ENCODE measurements around the gene PATJ.
"Not testable (repeated sequence)": the region's sequence is repeated elsewhere in the genome, so short reads cannot be mapped to it uniquely, and the experiment has no call there.

Gene PATJ

GRCh38 chr1:61741711-61742619, at the start of gene PATJ:
Gene PATJ, plus strand, starts transcription at chr1:61742480. Its CDS starts 20,413 bp downstream, at chr1:61762893.
- DNase-seq, result peak; percentile 78

- no peak for DNase-seq
Measured at GRCh38 chr1:61699911-61700851, 42.1 kb upstream of the PATJ start.

GRCh38 chr1:61708953-61709907, 33.0 kb upstream of the PATJ start:
- no peak for DNase-seq

- DNase-seq, result no peak
Measured at GRCh38 chr1:61709908-61710289, 32.4 kb upstream of the PATJ start.

GRCh38 chr1:61711257-61711656, 31.0 kb upstream of the PATJ start:
- DNase-seq, result not testable (repeated sequence)

GRCh38 chr1:61711969-61712368, 30.3 kb upstream of the PATJ start:
- DNase-seq, result no peak

- not testable (repeated sequence) for DNase-seq
Measured at GRCh38 chr1:61718996-61719663, 23.1 kb upstream of the PATJ start.

GRCh38 chr1:61724506-61724812, 17.8 kb upstream of the PATJ start:
- DNase-seq, result no peak

GRCh38 chr1:61724813-61725694, 17.2 kb upstream of the PATJ start, which contains the start of gene TM2D1:
Gene TM2D1, minus strand, starts transcription at chr1:61725141. Its CDS starts 21 bp downstream, at chr1:61725120.
- DNase-seq, result peak; percentile 84

GRCh38 chr1:61727544-61727943, 14.7 kb upstream of the PATJ start:
- DNase-seq, result no peak

- not testable (repeated sequence) for DNase-seq
Measured at GRCh38 chr1:61730679-61731078, 11.6 kb upstream of the PATJ start.

- no peak for DNase-seq
Measured at GRCh38 chr1:61732726-61733125, 9.6 kb upstream of the PATJ start.

GRCh38 chr1:61740751-61741700, 1.3 kb upstream of the PATJ start:
- no peak for DNase-seq

- no peak for DNase-seq
Measured at GRCh38 chr1:61742620-61743430, 545 bp downstream of the PATJ start.

- DNase-seq, result no peak
Measured at GRCh38 chr1:61743431-61743705, 1.1 kb downstream of the PATJ start.

- no peak for DNase-seq
Measured at GRCh38 chr1:61743716-61744580, 1.7 kb downstream of the PATJ start.

GRCh38 chr1:61746813-61747212, 4.5 kb downstream of the PATJ start:
- no peak for DNase-seq

GRCh38 chr1:61748566-61748965, 6.3 kb downstream of the PATJ start:
- DNase-seq, result no peak

Data from activated T-cell treated with anti-CD3 and anti-CD28 coated beads, Interleukin-2, amount 50 U/mL, for 1 hour (primary cell).